A673 (cell line): ENCODE data around the gene SLC16A9. TPM values are rescaled to one million over a fixed set of nuclear protein-coding genes. Genes with fewer than 3 reads are reported as not detected.
A peak's percentile ranks its signal among the peaks of the same experiment; 100 is the strongest.

ENCODE experiments used
- BruUV-seq: library from RNA; stranded (reverse); fragments of 400-500 nt; replicated peaks from 2 replicates; lab custom pipeline; 2021; lab: Mats Ljungman, UMichigan
- CTCF ChIA-PET: fragments of 300-600 bp; sonication (Branson Sonifier 250); formaldehyde crosslinking; loops from one replicate; lab custom pipeline; 2022; ENCODE audit warnings: antibody characterized with exemption; lab: Charles Lee
- POLR2A ChIA-PET: fragments of 300-600 bp; sonication (Branson Sonifier 250); formaldehyde crosslinking; loops from one replicate; lab custom pipeline; 2022; ENCODE audit warnings: antibody characterized with exemption; ENCODE audit not compliant: low non-redundant PET; lab: Charles Lee
- DNase-seq: peaks from one replicate; pipeline ENCODE4 v3.0.0-alpha.2; 2015; ENCODE audit warnings: low spot score
- H3K27ac ChIP-seq: fragments of 200-600 bp; sonication (generic); 2 replicates; pipeline ENCODE4 v1.5.1; 2016; ENCODE audit warnings: mixed run types, low read depth, mild to moderate bottlenecking, mixed read lengths, antibody characterized with exemption, low read length; ENCODE audit not compliant: poor library complexity, severe bottlenecking
- H3K27me3 ChIP-seq: fragments of 200-600 bp; sonication (generic); replicated peaks from 2 replicates; pipeline ENCODE4 v1.6.1; 2017; ENCODE audit warnings: mixed run types, low read depth, mild to moderate bottlenecking, mixed read lengths, antibody characterized with exemption, low read length; ENCODE audit not compliant: insufficient read depth, poor library complexity
- H3K36me3 ChIP-seq: fragments of 200-600 bp; sonication (generic); 2 replicates; pipeline ENCODE4 v1.6.1; 2016; ENCODE audit warnings: mixed run types, mild to moderate bottlenecking, mixed read lengths, antibody characterized with exemption, low read length; ENCODE audit not compliant: insufficient read depth, poor library complexity, severe bottlenecking
- H3K4me1 ChIP-seq: fragments of 200-600 bp; sonication (generic); 2 replicates; pipeline ENCODE4 v1.6.1; 2017; ENCODE audit warnings: mixed run types, mild to moderate bottlenecking, mixed read lengths, antibody characterized with exemption, low read length; ENCODE audit not compliant: insufficient read depth, poor library complexity, severe bottlenecking
- H3K4me3 ChIP-seq: fragments of 200-600 bp; sonication (generic); 2 replicates; pipeline ENCODE4 v1.5.1; 2016; ENCODE audit warnings: low read depth, mixed run types, mild to moderate bottlenecking, mixed read lengths, low read length; ENCODE audit not compliant: poor library complexity, severe bottlenecking
- H3K9me3 ChIP-seq: fragments of 200-600 bp; sonication (generic); 2 replicates; pipeline ENCODE4 v1.6.1; 2016; ENCODE audit warnings: mixed run types, low read depth, mild to moderate bottlenecking, mixed read lengths, antibody characterized with exemption, low read length; ENCODE audit not compliant: poor library complexity, severe bottlenecking
- EZH2 ChIP-seq: fragments of 200-600 bp; sonication (generic); IDR thresholded peaks from 2 replicates; pipeline ENCODE4 v1.6.1; 2017; ENCODE audit warnings: borderline replicate concordance, low read depth, mild to moderate bottlenecking, mixed read lengths, antibody characterized with exemption, low read length; ENCODE audit not compliant: poor library complexity, severe bottlenecking
- intact Hi-C: fragments of 100-400 bp; cut with micrococcal nuclease; formaldehyde crosslinking; loops from one replicate; pipeline ENCODE4 v1.10.0; 2022; ENCODE audit not compliant: unreplicated experiment
- total RNA-seq: library from RNA; stranded (reverse); gene quantifications from 2 replicates; pipeline ENCODE4 v1.2.3, GENCODE V29; 2021
- TF ChIP-seq, protein P1 (sequence below): fragments of 300-800, 200-600 bp; sonication (generic); conservative IDR thresholded peaks from 2 replicates; pipeline ENCODE4 v1.5.1; 2017; ENCODE audit warnings: low read depth, mild to moderate bottlenecking, antibody characterized with exemption, low read length, moderate library complexity, mixed read lengths

SLC16A9 gene
- total RNA-seq, 1 experiment from 2014 or later: 2.9 TPM

DNA sequence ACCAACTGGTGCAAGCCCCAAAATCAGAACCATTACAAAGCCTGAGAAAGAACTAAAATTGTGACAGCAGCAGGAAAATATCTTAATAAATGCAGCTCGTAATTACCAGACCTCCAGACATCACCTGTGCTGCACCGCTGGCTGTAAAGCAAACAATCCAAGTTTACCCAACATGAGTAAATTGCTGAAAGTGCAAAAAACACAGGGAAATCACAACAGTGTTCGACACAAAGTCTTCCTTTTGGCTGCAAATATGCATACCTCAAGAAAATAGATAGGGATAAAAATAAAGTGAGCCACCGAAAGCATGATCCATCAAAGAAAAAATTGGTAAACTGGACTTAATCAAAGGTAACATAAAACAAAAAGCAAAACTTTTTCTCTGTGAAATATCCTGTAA lies 101.7 kb downstream of the SLC16A9 start:
- TF ChIP-seq EZH2: no peak
- TF ChIP-seq, protein P1, sequence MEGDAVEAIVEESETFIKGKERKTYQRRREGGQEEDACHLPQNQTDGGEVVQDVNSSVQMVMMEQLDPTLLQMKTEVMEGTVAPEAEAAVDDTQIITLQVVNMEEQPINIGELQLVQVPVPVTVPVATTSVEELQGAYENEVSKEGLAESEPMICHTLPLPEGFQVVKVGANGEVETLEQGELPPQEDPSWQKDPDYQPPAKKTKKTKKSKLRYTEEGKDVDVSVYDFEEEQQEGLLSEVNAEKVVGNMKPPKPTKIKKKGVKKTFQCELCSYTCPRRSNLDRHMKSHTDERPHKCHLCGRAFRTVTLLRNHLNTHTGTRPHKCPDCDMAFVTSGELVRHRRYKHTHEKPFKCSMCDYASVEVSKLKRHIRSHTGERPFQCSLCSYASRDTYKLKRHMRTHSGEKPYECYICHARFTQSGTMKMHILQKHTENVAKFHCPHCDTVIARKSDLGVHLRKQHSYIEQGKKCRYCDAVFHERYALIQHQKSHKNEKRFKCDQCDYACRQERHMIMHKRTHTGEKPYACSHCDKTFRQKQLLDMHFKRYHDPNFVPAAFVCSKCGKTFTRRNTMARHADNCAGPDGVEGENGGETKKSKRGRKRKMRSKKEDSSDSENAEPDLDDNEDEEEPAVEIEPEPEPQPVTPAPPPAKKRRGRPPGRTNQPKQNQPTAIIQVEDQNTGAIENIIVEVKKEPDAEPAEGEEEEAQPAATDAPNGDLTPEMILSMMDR: no peak
- BruUV-seq: no TSS peak
- intact Hi-C loops: no loop called here
- no peak for DNase-seq
- no peak overlapping the region for H3K27ac ChIP-seq
- no peak overlapping the region for H3K4me3 ChIP-seq
- peaks cover 34% of the 10 kb centered on the region for H3K4me1 ChIP-seq
- H3K36me3 ChIP-seq: no peaks in the 10 kb centered on the region
- no peaks in the 10 kb centered on the region for H3K27me3 ChIP-seq
- CTCF ChIA-PET: no interaction called here
- POLR2A ChIA-PET: no interaction called here
- no peaks in the 10 kb centered on the region for H3K9me3 ChIP-seq

DNA sequence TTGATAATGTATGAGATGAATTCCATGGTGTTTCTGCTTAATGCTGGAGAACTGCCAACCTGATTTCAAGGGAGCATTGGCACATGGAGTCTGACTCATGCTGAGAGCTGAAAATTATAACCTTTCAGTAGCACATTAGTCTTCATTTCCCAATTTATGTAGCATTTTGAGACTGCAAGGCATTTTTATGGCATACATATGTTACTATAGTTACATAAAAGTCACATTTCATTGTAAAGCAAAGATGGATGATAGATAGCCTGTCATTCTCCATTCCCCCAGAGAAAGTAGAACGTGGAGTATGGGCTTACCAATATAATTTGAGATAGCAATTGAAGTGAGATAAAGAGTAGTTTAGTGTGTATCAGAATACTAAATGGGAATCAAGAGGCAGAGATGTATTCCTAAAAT lies 103.1 kb downstream of the SLC16A9 start:
- intact Hi-C loops: no loop called here
- ChIA-PET POLR2A (no interaction called here), CTCF (no interaction called here)
- no TSS peak for BruUV-seq
- H3K27me3 ChIP-seq: no peaks in the 10 kb centered on the region
- H3K36me3 ChIP-seq: no peaks in the 10 kb centered on the region
- no peaks in the 10 kb centered on the region for H3K9me3 ChIP-seq
- no peak overlapping the region for H3K27ac ChIP-seq
- H3K4me3 ChIP-seq: no peak overlapping the region
- TF ChIP-seq, protein P1: no peak
- TF ChIP-seq EZH2: no peak
- peaks cover 34% of the 10 kb centered on the region for H3K4me1 ChIP-seq
- peak; percentile 88 for DNase-seq

DNA sequence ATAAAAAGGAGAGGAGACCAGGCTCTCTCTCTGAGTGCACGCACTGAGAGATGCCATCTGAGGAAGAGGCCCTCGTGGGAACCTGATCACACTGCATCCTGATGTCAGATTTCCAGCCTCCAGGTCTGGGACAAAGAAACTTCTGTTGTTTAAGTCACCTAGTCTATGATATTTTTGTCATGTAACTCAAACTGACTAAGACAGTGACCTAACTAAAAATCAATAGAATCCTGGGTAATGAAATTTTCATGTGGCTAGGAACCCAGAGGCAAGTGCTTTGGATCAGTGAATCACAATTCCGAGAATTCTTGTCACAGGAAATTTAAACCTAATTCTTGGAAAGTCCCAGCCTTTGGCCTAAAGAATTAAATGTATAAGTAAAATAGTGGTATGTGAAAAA lies 107.7 kb downstream of the SLC16A9 start:
- H3K27me3 ChIP-seq: no peaks in the 10 kb centered on the region
- no peak for DNase-seq
- H3K4me1 ChIP-seq: peaks cover 17% of the 10 kb centered on the region
- intact Hi-C loops: no loop called here
- TF ChIP-seq, protein P1: no peak
- TF ChIP-seq EZH2: no peak
- no peaks in the 10 kb centered on the region for H3K9me3 ChIP-seq
- ChIA-PET POLR2A (no interaction called here), CTCF (no interaction called here)
- H3K36me3 ChIP-seq: no peaks in the 10 kb centered on the region
- no peak overlapping the region for H3K4me3 ChIP-seq
- BruUV-seq: no TSS peak
- no peak overlapping the region for H3K27ac ChIP-seq

Other genes with a start within 250 kb of the SLC16A9 start
- gene MRLN, start 43.6 kb upstream of the SLC16A9 start, total RNA-seq: 0.72 TPM in 1 of 2 replicates, not detected in the other
- gene CCDC6, start 196.7 kb upstream of the SLC16A9 start, total RNA-seq: 28.1 and 28.8 TPM in 2 replicates